T follicular helper cell (primary cell): ENCODE results near the gene TP73.
"Not testable (repeated sequence)": the region's sequence is repeated elsewhere in the genome, so short reads cannot be mapped to it uniquely, and the experiment has no call there.

ENCODE experiments used
- DNase-seq: peaks from one replicate; pipeline ENCODE4 v3.0.0-alpha.2; 2020; ENCODE audit warnings: low read depth

Gene TP73

GRCh38 chr1:3618881-3619671, 33.2 kb upstream of the TP73 start:
- DNase-seq: peak; percentile 68

DNA sequence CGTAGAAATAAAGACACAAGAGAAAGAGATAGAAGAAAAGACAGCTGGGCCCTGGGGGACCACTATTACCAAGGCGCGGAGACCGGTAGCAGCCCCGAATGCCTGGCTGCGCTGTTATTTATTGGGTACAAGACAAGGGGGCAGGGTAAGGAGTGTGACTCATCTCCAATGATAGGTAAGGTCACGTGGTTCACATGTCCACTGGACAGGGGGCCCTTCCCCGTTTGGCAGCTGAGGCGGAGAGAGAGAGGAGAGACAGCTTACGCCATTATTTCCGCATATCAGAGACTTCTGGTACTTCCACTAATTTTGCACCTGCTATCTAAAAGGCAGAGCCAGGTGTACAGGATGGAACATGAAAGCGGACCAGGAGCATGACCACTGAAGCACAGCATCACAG, 31.6 kb upstream of the TP73 start:
- no peak for DNase-seq

DNA sequence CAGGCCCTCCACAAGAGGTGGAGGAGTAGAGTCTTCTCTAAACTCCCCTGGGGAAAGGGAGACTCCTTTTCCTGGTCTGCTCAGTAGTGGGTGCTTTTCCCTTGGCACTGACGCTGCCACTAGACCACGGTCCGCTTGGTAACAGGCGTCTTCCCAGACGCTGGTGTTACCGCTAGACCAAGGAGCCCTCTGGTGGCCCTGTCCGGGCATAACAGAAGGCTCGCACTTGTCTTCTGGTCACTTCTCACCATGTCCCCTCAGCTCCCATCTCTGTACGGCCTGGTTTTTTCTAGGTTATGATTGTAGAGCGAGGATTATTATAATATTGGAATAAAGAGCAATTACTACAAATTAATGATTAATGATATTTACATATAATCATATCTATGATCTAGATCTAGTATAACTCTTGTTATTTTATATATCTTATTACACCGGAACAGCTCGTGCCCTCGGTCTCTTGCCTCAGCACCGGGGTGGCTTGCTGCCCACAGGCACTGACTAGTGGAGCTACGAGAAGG, 31.1 kb upstream of the TP73 start:
- not testable (repeated sequence) for DNase-seq

- not testable (repeated sequence) for DNase-seq
These were observed 30.2 kb upstream of the TP73 start for GRCh38 chr1:3622102-3622501.

GRCh38 chr1:3623441-3624199, 28.7 kb upstream of the TP73 start:
- DNase-seq: no peak

GRCh38 chr1:3624200-3625136, 27.8 kb upstream of the TP73 start, which contains the start of gene TPRG1L:
Gene TPRG1L (plus strand): TSS chr1:3625015. CDS start chr1:3625073, 58 bp downstream.
- DNase-seq: peak; percentile 98

GRCh38 chr1:3625151-3625907, 27.0 kb upstream of the TP73 start:
- DNase-seq: no peak

DNA sequence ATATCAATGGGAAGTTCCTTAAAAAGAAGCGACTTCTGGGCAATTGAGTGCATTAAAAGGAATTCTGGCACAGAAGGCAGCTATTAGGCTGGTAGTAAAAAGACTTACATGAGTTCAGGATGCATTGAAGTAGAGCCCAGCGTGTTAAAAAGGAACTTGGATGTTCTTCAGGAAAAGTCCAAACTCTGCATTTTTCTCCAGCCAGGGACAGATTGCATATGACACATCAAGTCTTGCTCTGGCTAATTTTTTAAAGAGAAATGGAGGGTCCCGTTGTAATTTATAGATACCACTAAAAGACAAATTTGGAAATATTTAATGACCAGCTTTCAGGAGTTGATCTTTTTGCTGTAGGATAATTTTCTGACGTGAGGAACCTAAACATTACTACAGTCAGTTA, 26.3 kb upstream of the TP73 start:
- no peak for DNase-seq

DNA sequence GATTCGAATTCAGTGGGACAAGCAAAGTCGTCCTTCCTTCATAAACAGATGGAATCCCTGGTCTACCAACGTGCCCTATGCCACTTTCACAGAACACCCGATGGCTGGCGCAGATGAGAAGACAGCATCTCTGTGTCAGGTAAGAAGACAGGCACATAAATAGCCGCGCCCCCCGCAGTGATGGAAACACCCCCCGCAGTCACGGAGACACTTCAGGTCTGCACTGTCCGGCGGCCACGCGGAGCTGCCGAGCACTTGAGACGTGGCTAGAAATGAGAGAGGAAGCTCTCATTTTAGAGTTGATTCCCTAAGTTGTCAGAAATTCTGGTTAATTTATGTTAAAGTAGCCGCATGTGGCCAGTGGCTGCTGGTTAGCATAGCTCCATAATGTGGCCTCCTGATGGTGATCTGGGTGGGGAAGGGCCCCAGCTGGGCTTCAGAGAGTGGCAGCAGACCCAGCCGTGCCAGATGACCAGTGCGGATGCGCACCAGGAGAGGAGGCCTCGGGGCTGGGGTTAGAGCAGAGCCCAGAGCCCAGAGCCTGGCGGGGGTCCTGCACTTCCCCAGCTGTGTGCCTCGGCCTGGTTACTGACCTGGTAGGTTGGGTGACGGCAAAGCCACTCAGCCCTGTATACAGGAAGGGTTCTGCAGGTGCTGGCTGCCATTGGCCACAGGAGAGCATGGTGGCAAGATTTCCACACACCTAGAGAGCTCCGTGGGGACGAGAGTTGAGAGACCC, 24.6 kb upstream of the TP73 start:
- DNase-seq: no peak

DNA sequence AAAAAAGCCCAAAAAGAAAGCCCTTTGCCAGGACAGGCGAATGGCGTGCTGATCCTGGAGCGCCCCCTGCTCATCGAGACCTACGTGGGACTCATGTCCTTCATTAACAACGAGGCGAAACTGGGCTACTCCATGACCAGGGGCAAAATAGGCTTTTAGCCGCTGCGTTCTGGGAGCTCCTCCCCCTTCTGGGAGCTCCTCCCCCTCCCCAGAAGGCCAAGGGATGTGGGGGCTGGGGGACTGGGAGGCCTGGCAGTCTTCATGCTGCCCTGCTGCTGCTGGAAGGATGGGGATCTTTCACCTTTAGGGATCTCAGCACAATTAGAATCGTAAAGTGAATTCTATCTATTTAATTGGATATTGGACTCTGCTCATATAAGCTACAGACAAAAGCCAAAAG, 23.9 kb upstream of the TP73 start:
- DNase-seq: no peak

DNA sequence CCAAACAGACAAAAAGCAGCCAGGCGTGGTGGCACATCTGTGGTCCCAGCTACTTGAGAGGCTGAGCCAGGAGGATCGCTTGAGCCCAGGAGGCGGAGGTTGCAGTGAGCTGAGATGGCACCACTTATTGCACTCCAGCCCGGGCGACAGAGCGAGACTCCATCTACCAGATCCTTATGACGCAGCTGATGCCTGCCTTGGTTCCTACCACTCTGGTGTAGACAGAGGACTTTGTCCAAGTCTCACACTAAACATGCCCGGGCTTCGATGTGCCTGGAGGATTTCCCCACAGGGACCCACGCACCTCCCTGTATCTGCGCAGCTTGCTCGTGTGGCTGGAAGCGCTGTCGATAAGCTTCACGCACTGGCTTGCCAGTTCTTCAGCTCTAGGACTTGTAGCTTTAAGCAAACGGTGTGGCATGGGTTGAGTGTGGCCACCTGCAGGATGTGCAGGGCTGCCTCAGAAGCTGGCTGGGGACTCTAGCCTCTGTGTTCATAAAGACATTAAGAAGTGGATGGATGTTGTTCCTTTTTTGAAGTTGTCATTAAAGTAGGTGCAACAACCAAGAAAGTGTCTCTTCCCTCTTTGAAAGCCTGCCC, 22.7 kb upstream of the TP73 start:
- DNase-seq: no peak

DNA sequence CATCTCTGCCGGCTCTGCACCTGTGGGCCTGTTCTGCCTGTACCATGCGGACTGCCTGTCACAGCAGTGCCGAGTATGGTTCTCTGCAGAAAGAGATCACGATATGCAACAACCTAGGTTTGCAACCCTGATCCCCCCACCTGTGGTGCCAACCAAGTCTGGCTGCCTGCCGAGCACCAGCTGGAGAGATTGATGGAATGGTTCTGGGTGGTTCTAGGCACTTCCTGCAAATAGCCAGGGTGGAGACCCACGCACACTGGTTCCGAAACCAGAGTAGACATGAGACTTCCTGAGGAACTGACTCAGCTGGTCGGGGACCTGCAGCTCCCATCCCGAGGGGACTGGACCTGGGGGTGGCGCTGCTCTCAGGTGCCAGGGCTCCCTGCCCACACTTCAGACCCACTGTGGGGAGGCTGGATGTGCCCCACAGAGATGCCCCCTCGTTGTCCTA, 22.1 kb upstream of the TP73 start:
- no peak for DNase-seq

DNA sequence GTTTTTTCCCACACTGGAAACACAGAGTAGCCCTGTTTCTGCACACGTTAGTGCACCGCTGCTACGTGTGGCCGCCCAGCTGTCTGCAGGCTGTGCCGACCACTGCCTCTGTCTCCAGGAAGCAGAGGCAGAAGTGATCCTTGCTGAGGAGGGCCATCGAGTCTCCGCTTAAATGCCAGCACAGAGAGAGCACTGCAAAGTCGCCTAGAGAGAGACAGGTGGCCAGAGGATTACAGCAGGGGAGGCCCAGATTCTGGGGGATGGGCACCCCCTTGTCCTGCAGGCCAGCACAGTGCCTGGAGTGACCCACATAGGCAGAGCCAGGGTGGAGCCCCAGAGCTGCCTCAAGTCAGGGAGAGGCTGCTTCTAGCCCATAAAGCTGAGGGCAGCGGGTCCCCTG, 21.4 kb upstream of the TP73 start:
- no peak for DNase-seq

DNA sequence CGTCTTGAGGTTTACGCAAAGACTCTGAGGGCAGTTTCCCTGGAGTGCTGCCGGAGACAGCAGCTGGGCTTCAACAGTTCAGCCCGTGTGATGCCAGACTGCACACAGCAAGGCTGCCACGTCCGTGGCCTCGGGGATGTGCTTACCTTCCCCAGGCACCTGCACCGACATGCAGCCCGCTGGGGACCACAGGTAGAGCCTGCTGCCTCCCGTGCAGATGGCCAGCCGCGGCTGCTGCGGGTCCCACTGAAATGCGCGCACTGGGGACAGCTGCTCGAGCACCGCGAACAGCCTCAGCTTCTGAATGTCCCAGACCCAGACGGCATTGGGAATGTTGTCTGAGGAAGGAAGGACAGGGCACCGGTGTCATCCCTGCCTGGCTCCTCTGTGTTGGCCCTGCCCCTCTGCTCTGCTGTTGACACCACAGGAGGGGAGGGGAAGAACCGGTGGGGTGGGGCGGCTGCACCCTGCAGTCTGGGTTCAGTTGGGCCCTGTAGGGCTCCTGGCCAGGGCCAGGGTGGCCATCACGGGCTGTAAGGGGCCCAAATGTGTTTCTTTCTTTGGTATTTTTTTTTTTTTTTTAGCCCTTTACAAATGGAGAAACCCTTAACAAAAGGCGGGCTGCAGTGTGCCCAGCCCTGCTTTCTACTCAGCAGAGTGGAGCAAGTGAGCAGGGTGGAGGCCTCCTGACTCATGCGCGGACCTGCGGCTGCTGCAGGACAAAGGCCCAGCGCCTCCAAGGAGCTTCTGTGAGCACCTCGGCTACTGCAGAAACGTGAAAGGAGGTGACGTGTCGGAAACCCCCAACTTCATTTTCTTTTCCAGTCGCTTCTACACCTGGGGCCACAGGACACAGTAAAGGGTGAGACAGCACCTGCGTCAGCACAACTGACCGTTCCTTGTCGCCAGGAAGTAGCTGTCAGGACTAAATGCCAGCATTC, 20.7 kb upstream of the TP73 start:
- no peak for DNase-seq

- no peak for DNase-seq
These were observed 20.0 kb upstream of the TP73 start for GRCh38 chr1:3632298-3632697.

DNA sequence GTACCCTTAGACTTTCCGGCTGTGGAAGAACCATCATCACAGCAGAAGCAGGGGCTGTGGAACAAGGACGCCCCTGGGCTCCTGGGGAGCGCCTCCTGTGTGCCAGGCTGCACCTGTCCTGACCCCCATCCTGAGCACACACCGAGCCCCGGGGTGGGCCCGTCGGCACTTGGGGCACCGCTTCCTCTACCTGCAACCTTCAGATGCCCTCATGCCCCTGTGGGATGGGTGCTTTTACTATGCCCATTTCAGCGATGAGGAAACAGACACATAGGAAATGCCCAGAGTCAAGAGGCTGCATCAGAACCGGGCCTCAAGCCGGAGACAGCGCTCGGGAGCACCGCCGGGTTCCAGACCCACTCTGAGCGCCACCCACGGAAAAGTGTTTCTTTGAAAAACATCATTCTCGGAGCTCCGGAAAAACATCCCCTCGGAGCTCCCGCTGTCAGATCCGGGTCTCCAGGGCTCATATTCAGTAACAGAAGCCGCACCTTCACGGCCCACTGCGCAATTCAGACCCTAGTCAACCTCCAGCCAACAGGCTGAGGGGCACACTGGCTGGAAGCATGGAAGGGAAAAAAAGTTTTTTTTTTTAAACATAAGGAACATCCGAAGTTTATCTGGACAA, 19.5 kb upstream of the TP73 start:
- DNase-seq: no peak

- no peak for DNase-seq
These were observed 18.8 kb upstream of the TP73 start for GRCh38 chr1:3633344-3634058.
